ENCODE data around the gene SPP1. TPM values are rescaled to one million over a fixed set of nuclear protein-coding genes. Genes with fewer than 3 reads are reported as not detected.

SPP1 gene
- total RNA-seq, 1 donor, result 7.6 TPM

DNA sequence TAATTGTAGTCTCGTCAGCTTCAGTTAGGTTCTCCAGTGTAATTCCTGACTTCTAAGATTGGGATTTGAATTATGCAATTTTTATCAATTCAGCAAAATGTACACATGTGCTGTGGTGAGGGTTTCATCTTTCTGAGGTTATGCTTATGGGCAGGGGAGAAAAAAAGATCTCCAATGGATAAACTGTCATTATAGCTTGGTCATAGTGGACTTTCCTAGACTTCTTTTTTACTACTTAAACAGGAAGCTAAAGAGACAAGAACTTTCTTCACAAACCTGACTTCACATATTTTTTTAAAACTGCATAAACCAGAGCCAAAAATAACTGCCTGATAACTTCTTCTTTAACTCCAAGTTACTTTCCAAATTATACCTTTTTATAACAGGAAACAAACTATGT is 21.7 kb upstream of the SPP1 start:
- Histone ChIP-seq H3K79me2 (ENCODE audit: insufficient read depth, low read length) (no peaks in the 10 kb centered on the region), H3K4me3 (ENCODE audit: insufficient read depth, low read length) (no peak overlapping the region), H3K27ac (ENCODE audit: low read depth, low read length) (no peak overlapping the region), H2AFZ (ENCODE audit: low read length) (no peak overlapping the region), H3K9me3 (ENCODE audit: low read depth, low read length) (no peaks in the 10 kb centered on the region), H3K4me2 (ENCODE audit: insufficient read depth, low read length) (no peak overlapping the region), H3K27me3 (ENCODE audit: insufficient read depth, low read length) (no peaks in the 10 kb centered on the region), H4K20me1 (ENCODE audit: insufficient read depth, low read length) (no peaks in the 10 kb centered on the region), H3K36me3 (ENCODE audit: insufficient read depth, low read length) (no peaks in the 10 kb centered on the region), H3K4me1 (ENCODE audit: insufficient read depth, low read length) (peaks cover 5% of the 10 kb centered on the region)
- TF ChIP-seq, protein P1, sequence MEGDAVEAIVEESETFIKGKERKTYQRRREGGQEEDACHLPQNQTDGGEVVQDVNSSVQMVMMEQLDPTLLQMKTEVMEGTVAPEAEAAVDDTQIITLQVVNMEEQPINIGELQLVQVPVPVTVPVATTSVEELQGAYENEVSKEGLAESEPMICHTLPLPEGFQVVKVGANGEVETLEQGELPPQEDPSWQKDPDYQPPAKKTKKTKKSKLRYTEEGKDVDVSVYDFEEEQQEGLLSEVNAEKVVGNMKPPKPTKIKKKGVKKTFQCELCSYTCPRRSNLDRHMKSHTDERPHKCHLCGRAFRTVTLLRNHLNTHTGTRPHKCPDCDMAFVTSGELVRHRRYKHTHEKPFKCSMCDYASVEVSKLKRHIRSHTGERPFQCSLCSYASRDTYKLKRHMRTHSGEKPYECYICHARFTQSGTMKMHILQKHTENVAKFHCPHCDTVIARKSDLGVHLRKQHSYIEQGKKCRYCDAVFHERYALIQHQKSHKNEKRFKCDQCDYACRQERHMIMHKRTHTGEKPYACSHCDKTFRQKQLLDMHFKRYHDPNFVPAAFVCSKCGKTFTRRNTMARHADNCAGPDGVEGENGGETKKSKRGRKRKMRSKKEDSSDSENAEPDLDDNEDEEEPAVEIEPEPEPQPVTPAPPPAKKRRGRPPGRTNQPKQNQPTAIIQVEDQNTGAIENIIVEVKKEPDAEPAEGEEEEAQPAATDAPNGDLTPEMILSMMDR (IDR thresholded peaks at IDR 0.05; ENCODE audit: extremely low read depth, low read depth, low read length), result no peak
- no peak for DNase-seq (ENCODE audit: insufficient read length, low spot score, missing footprints)

DNA sequence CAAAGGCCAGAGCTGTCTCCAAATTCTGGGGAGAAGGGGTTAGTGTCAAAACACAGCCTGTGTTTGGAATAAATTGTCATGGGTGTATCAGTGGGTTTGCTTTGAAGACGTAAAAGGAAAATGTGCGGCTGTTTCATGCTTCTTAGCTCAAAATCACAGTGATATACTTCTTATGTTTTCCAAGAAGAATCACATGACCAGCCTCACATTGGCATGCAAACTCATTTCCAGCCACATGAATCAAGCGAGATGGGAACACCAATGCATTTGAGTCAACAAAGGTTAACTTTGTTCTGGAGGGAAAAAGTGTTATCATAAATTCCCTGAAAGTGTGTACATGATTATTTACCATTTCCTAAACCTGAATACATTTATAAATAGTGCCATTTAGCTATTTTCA is 19.0 kb upstream of the SPP1 start:
- Histone ChIP-seq H3K4me3 (ENCODE audit: insufficient read depth, low read length) (no peak overlapping the region), H3K79me2 (ENCODE audit: insufficient read depth, low read length) (no peaks in the 10 kb centered on the region), H2AFZ (ENCODE audit: low read length) (no peak overlapping the region), H3K27me3 (ENCODE audit: insufficient read depth, low read length) (no peaks in the 10 kb centered on the region), H3K36me3 (ENCODE audit: insufficient read depth, low read length) (no peaks in the 10 kb centered on the region), H3K9me3 (ENCODE audit: low read depth, low read length) (no peaks in the 10 kb centered on the region), H4K20me1 (ENCODE audit: insufficient read depth, low read length) (no peaks in the 10 kb centered on the region), H3K4me1 (ENCODE audit: insufficient read depth, low read length) (no peaks in the 10 kb centered on the region), H3K4me2 (ENCODE audit: insufficient read depth, low read length) (no peak overlapping the region), H3K27ac (ENCODE audit: low read depth, low read length) (no peak overlapping the region)
- TF ChIP-seq, protein P1 (IDR thresholded peaks at IDR 0.05; ENCODE audit: extremely low read depth, low read depth, low read length), result no peak
- DNase-seq (ENCODE audit: insufficient read length, low spot score, missing footprints), result no peak

DNA sequence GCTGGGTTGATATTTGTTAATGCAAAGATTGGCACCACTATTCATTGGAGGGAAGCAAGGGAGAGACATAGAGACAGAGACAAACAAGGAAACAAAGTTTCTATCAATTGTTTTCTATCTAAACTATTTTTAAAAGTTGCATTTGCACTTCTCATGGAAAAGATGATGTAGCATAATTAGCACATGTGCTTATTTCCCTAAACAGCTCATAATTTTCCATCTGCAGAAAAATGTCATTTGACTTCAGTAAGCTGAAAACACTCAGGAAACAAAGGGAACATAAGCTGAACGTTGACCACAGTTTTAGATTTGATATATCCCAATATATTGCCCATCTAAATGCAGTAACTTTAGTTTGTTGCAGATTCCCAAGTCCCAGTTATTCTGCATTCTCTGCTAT is 18.5 kb upstream of the SPP1 start:
- Histone ChIP-seq H3K4me2 (ENCODE audit: insufficient read depth, low read length) (no peak overlapping the region), H3K4me1 (ENCODE audit: insufficient read depth, low read length) (no peaks in the 10 kb centered on the region), H4K20me1 (ENCODE audit: insufficient read depth, low read length) (no peaks in the 10 kb centered on the region), H3K79me2 (ENCODE audit: insufficient read depth, low read length) (no peaks in the 10 kb centered on the region), H3K27ac (ENCODE audit: low read depth, low read length) (no peak overlapping the region), H3K27me3 (ENCODE audit: insufficient read depth, low read length) (no peaks in the 10 kb centered on the region), H3K36me3 (ENCODE audit: insufficient read depth, low read length) (no peaks in the 10 kb centered on the region), H3K9me3 (ENCODE audit: low read depth, low read length) (no peaks in the 10 kb centered on the region), H3K4me3 (ENCODE audit: insufficient read depth, low read length) (no peak overlapping the region), H2AFZ (ENCODE audit: low read length) (no peak overlapping the region)
- TF ChIP-seq, protein P1 (IDR thresholded peaks at IDR 0.05; ENCODE audit: extremely low read depth, low read depth, low read length), result no peak
- no peak for DNase-seq (ENCODE audit: insufficient read length, low spot score, missing footprints)

- Histone ChIP-seq H3K36me3 (ENCODE audit: insufficient read depth, low read length) (no peaks in the 10 kb centered on the region), H3K4me2 (ENCODE audit: insufficient read depth, low read length) (no peak overlapping the region), H3K4me3 (ENCODE audit: insufficient read depth, low read length) (no peak overlapping the region), H3K9me3 (ENCODE audit: low read depth, low read length) (no peaks in the 10 kb centered on the region), H3K79me2 (ENCODE audit: insufficient read depth, low read length) (no peaks in the 10 kb centered on the region), H3K27ac (ENCODE audit: low read depth, low read length) (no peak overlapping the region), H2AFZ (ENCODE audit: low read length) (no peak overlapping the region), H3K27me3 (ENCODE audit: insufficient read depth, low read length) (no peaks in the 10 kb centered on the region), H3K4me1 (ENCODE audit: insufficient read depth, low read length) (no peaks in the 10 kb centered on the region), H4K20me1 (ENCODE audit: insufficient read depth, low read length) (no peaks in the 10 kb centered on the region)
- no peak for DNase-seq (ENCODE audit: insufficient read length, low spot score, missing footprints)
- TF ChIP-seq, protein P1 (IDR thresholded peaks at IDR 0.05; ENCODE audit: extremely low read depth, low read depth, low read length), result no peak
Observed at GRCh38 chr4:87961993-87962392, 13.5 kb upstream of the SPP1 start.

Measured in osteoblast (primary cell).